NB4 (cell line): Measurements from ENCODE around the gene FOXB1.

ENCODE experiments used
- POLR2A ChIP-seq: IDR thresholded peaks from 2 replicates; pipeline ENCODE4 v1.6.1; 2011; ENCODE audit warnings: mild to moderate bottlenecking; ENCODE audit not compliant: insufficient read length; ENCODE audit errors: extremely low read depth
- TF ChIP-seq, protein P1 (sequence below): IDR thresholded peaks from 2 replicates; pipeline ENCODE4 v1.6.1; 2011; ENCODE audit warnings: low read depth, low read length
- TF ChIP-seq, protein P2 (sequence below): IDR thresholded peaks from one replicate; pipeline ENCODE4 v1.5.1; 2012; ENCODE audit warnings: low read depth, low read length

DNA sequence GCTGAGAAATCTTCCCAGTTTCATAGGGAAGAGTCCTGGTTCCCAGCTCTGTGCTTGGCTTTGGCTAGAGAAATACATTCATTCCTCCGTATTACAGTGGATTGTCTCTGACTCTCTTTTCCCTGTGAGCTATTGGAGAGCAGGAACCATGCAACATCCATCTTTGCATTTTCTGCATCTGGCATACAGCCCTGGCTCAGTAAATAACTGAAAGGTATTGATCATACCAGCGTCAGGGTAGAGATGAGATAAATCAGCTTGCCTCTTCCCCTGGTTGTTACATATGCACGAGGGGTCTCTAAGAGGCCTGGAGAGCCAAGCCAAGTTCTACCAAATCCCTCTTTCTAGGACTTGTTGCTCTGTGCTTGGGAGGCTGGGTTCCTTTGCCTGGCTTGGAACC is 35.2 kb downstream of the FOXB1 start:
- TF ChIP-seq, protein P1, sequence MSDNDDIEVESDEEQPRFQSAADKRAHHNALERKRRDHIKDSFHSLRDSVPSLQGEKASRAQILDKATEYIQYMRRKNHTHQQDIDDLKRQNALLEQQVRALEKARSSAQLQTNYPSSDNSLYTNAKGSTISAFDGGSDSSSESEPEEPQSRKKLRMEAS = no peak
- no peak for TF ChIP-seq POLR2A
- TF ChIP-seq, protein P2, sequence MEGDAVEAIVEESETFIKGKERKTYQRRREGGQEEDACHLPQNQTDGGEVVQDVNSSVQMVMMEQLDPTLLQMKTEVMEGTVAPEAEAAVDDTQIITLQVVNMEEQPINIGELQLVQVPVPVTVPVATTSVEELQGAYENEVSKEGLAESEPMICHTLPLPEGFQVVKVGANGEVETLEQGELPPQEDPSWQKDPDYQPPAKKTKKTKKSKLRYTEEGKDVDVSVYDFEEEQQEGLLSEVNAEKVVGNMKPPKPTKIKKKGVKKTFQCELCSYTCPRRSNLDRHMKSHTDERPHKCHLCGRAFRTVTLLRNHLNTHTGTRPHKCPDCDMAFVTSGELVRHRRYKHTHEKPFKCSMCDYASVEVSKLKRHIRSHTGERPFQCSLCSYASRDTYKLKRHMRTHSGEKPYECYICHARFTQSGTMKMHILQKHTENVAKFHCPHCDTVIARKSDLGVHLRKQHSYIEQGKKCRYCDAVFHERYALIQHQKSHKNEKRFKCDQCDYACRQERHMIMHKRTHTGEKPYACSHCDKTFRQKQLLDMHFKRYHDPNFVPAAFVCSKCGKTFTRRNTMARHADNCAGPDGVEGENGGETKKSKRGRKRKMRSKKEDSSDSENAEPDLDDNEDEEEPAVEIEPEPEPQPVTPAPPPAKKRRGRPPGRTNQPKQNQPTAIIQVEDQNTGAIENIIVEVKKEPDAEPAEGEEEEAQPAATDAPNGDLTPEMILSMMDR = no peak
